Measurements from ENCODE around the gene TMEM63C.

TMEM63C gene

GRCh38 chr14:77222546-77223225 lies 41.1 kb downstream of the TMEM63C start:
- no peak for DNase-seq (ENCODE audit: low spot score)

DNA sequence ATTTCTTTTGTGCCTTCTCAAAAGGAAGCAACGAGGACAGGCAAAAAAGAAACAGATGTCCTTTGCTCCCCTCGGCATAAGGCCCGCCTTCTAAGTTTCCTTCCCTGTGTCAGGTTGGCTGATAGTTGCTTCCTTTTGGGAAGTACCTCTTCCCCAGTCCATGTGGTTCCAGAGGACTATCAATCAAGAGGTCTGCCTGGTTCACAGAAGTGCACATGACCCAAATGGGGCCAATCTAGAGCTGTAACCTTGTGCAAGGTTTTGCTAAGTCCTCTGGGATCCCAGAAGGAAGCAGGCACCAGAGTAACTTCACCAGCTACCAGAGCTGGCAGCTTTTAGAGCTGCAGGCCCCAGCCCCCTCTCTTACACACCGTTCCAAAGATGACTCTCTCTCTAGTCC lies 42.6 kb downstream of the TMEM63C start:
- DNase-seq (ENCODE audit: low spot score) = no peak

DNA sequence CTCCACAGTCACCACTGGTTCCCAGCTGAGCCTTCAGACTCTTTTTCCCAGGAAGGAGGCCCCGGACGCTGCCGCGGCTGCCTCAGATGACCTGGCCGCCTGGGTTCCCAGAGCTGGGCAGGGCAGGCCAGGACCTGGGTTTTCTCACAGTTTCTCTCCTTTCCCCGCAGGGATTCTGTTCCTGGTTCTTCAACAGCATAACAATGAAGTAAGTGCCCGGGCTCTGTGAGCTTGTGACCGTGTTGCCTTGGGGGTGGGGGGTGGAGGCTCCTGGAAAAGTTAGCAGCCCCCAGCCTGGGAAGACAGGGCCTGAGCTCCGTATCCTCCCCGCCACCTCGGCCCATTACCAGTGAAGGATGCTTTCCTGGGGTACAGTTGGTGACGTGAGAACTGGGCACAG lies 43.7 kb downstream of the TMEM63C start:
- no peak for DNase-seq (ENCODE audit: low spot score)

DNA sequence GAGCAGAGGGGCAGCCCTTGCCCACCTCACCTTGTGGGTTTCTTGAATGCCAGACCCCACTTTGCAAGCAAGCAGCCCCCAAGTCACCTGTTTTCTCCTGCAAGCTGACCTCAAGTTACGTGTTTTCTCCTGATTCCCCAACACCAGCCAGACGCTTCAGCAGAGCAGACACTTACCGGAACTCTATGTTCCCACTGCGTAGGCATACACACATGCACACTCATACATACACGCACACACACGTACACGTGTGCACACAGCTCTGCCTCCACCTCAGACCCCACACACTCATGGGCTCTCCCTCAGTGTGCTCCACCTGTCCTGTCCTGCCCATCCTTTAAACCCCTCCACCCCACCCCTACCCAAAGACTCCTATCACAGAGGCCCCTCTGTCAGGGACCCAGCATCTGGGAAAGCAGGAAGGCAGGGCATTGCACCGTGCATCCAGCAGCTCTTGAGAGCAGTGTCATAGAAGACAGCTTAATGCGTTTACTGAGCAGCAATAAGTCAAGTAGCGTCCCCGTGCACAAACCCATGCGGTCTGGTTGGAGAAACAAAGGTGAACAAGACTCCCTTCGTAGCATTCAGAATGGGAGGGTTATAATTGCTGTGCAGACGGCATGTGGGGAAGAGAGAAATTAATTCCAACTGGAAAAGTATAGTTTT lies 44.4 kb downstream of the TMEM63C start:
- no peak for DNase-seq (ENCODE audit: low spot score)

DNA sequence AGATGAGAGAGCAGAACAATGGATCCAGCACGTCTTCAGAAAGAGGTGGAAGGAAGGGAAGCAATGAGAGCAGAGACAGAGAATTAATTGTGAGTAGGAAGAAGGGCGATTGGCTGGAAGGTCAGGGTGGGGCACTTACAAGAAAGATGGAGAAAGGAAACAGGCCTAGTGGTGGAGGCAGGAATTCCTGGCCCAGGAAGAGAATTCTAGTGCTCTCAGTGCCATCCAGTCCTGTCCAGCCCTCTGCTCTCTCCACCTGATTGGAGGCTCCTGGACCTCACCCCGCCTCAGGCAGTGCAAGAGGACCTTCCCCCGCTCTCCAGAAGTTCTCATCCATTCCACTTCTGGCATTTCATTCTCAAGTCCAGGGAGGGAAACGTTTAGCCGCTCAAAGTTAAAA lies 46.5 kb downstream of the TMEM63C start:
- DNase-seq (ENCODE audit: low spot score) = no peak

DNA sequence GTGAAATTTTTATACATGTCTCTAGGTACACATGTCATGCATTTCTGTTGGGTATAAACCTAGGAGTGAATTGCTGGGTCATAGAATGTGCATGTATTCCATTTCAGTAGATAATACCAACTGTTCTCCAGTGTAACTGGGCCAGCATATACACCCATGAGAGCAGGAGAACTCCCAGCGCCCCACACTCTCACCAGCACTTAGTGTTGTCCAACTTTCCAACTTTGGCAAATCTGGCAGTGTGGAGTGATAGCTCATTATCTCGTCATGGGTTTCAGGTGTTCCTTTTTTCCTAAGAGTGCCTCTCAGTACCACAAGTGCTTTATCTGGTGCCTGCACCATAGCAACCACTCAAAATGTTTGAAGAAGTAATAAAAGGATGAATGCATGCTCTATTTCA lies 49.3 kb downstream of the TMEM63C start:
- DNase-seq (ENCODE audit: low spot score) = no peak

- no peak for DNase-seq (ENCODE audit: low spot score)
Observed at GRCh38 chr14:77231721-77232120, 50.1 kb downstream of the TMEM63C start.

DNA sequence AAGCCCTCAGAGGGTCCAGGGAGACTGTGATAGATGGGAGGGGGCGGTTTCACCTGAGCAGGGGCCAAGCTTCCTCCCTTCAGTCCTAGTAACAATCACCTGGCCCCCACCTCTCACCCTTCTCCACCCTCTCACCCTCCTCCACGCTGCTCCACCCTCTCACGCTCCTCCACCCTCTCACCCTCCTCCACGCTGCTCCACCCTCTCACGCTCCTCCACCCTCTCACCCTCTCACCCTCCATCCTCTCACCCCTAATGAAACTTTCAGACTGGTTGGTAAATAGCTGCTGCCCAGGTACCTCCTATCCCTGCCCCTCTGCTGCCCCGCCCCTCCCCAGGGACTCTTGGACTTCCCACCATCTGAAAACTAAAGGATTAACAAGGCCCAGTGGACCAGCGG lies 55.2 kb downstream of the TMEM63C start:
- no peak for DNase-seq (ENCODE audit: low spot score)

DNA sequence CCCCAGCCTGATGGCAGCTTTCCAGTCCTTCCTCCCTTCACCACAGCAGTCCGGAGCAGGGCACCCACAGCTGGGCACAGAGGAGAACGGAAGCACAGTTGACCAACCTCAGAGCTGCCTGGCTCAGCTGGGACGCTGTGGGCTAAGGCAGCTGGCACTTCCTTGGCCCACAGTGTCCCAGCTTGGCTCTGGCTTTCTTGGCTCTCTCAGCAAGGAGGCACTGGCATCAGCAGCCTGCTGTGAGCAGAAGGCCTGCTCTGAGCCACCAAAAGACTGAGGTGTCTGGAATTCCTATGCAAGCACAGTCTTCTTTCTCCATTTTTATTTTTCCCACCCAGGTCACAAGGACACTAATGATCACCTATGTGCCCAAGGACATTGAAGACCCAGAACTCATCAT lies 56.8 kb downstream of the TMEM63C start:
- no peak for DNase-seq (ENCODE audit: low spot score)

GRCh38 chr14:77238996-77239395 lies 57.4 kb downstream of the TMEM63C start:
- DNase-seq (ENCODE audit: low spot score) = no peak

GRCh38 chr14:77239412-77239811 lies 57.8 kb downstream of the TMEM63C start:
- DNase-seq (ENCODE audit: low spot score) = no peak

DNA sequence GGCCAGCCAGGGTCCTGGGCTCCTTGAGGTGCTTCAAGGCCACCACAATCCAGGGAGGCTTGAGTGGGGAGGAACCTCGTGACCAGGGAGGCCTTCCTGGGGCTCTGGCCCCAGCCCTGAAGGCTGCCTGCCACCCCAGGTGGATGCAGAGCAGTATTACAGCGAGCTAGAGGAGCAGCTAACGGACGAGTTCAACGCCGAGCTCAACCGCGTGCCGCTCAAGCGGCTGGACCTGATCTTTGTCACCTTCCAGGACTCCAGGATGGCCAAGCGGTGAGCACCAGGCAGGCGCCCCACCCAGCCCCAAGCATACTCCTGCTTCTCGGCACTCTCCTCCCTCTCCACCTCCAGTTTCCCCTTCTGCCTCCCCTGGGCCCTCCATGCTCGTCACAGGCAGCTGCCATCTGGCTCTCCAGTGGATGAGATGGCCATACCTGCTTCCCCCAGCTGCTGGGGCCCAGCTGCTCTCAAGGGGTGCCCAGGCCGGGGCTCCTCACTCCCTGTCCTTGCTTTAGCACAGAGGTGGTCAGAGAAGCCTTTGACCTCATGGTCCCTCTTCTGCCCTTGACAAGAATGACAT lies 58.8 kb downstream of the TMEM63C start:
- no peak for DNase-seq (ENCODE audit: low spot score)

- DNase-seq (ENCODE audit: low spot score) = no peak
Observed at GRCh38 chr14:77241955-77242354, 60.4 kb downstream of the TMEM63C start.

DNA sequence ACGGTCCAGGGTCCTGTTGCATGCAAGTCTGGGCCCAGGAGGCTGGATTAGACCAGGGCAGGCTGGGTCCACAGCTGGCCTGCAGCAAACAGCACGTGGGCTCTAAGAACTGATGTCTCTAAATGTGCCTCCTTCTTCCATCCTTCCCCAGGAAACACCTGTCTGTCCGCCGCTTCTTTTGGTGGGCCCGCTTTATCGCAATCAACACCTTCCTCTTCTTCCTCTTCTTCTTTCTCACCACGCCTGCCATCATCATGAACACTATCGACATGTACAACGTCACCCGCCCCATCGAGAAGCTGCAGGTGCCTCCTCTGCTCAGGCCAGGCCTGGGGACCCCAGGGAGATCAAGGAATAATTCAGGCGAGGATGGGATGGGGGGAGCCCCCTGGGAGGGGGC lies 61.2 kb downstream of the TMEM63C start:
- DNase-seq (ENCODE audit: low spot score) = no peak

DNA sequence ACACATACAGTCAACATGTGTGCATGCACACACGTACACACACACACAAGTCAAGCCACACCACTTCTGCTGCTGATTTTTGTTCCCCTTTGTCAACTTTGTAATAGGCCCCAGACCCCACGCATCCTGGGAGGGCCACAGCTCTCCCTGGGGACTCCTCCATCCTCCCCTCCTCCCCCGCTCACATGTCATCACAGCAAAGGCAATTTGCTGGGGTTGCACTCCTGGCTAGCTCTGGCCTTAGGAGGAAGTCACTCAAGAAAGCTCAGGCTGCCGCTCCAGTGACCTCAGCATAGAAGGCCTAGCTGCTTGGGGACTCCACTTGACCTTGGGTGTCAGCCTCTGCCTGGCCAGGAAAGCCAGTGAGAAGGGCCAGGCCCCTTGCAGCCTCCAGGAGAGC lies 62.3 kb downstream of the TMEM63C start:
- no peak for DNase-seq (ENCODE audit: low spot score)

DNA sequence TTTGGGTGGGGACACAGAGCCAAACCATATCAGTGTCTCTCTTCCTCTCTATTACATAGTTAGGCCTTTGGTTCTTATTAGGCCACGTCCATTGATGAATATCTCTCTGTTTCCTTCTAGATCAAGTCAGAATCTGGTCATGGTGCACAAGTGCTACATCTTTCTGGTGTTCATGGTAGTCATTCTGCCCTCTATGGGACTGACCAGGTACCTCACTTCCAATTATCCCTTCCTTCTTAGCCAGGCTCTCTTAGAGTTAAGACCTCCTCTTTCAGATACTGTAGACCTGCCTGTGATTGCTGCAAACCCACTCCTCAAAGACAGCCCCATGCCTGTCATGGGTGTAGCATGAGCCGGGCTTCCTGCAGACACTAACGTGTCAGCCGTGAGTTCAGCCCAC lies 64.2 kb downstream of the TMEM63C start:
- no peak for DNase-seq (ENCODE audit: low spot score)

DNA sequence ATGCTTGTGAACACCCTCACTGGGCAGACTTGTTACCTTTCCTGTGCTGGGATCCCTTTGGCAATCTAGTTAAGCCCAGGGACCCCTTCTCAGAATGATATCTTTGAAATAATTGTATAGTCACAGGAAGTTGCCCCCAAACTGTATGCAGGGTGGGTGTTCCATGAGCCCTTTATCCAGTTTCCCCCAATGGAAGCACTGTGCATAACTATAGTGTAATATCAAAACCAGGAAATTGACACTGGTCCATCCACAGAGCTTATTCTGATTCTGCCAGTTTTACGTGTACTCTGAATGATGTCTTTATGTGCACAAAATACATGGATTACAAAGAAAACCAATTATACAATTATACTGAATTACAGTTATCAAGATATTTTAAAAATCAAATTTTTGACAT lies 65.2 kb downstream of the TMEM63C start:
- DNase-seq (ENCODE audit: low spot score) = no peak

GRCh38 chr14:77248666-77249065 lies 67.1 kb downstream of the TMEM63C start:
- DNase-seq (ENCODE audit: low spot score) = no peak

GRCh38 chr14:77249286-77249685 lies 67.7 kb downstream of the TMEM63C start:
- DNase-seq (ENCODE audit: low spot score) = no peak

DNA sequence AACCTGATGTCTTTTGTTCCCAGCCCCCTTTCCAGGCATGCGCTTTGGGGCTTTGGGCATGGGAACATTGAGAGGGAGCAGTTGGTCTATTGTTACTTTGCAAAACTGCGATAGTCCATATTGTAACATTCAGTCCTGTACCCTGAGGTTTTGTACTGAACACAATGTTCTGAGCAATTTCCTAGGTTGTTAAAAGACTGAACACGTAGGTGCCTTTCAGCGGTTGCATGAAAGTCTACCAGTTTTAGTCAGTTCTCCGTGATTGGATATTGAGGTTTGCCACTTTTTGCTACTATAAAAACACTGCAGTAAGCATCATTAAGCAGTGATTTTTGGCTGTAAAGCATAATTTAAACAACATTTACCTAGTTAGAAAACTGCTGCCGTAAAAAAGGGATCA lies 69.3 kb downstream of the TMEM63C start:
- DNase-seq (ENCODE audit: low spot score) = no peak

DNA sequence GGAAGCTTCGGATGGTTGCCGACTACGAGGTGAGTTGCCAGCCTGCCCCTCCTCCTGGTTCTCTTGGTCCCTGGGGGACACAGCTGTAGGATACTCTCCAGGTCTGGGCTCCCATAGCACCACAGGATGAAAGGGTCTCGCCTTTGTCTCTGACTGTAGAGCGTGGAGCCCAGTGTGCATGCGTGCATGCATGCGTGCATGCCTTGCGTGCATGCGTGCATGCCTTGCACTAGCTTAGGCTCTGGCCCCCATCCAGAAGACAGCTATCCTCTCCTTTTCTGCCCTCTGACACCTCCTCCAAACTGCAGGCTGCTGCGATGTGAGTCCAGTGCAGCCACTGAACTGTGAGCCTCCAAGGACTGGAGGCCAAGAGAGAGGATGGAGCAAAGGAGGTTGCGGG lies 70.3 kb downstream of the TMEM63C start:
- DNase-seq (ENCODE audit: low spot score) = no peak

DNA sequence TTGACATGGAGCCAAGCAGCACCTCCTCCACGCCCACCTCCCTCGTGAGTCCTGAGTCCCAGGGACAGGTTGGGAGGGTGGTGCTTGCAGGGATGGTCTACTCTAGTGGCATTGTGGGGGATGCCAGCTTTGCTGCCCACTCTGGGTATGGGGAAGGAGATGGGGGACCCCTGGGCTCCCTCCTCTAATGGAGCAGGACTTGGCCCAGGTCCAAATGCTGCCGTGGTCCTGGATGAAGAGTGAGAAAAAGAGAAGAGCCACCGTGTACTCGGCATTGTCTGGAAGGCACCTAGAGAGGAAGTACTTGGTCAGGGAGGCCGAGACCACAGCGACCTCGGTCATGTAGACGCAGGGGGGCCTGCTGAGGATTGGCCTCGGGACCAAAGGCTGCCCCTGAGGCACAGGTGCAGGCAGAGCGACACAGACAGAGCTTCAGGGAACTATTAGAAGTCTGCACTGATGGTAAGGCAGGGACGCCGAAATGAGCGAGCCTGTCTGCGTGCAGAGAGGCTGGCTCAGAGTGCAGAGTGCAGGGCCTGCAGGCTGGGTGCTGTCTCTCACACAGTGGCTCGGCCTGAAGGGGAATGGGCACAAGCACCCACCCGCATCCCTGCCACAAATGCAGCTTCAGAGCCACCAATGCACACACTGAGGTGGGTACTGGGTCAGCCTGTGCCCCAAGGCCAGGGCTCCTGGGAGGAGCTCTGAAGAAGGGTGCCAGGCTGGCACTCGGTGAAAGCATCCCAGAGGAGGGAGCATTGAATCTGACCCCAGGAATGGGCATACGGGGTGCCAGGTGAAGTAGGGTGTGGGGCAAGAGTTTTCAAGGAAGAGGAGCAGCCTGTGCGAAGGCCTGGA lies 72.0 kb downstream of the TMEM63C start:
- DNase-seq (ENCODE audit: low spot score) = no peak

- no peak for DNase-seq (ENCODE audit: low spot score)
Observed at GRCh38 chr14:77256694-77257093, 75.1 kb downstream of the TMEM63C start.

Data from AG20443 (cell line).